ENCODE measurements around the gene CCNJL. TPM values are rescaled to one million over a fixed set of nuclear protein-coding genes. Genes with fewer than 3 reads are reported as not detected.

Gene CCNJL
- total and polyA plus RNA-seq, 2 of the 8 experiments (the other 6 are each of a cell fraction or from before 2014, with no cell fraction given), result 34.6 to 44.7 TPM

DNA sequence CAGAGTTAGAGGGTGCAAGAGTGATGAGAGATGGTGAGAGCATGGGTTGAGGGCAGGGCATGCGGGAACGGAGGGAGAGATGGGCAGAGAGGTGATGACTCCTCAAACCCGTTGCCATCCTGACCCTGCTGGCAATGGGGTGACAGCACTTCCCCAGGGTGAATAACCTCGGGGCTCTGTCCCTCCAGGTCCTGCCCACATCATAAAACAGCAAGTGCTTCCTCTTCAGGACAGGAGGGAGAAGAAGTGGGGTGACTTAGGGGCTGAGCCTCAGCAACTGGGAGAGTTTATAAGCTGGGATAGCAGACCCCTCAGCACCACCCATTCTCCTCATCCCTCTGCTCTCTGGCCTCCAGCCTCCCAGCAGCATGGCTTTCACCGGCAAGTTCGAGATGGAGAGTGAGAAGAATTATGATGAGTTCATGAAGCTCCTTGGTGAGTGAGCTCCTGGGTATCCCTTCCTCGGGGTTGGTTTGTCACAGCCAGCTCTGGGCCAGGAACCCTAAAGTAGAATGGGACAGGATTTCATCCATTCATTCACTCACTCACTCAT, 83.1 kb downstream of the CCNJL start, which contains the start of gene FABP6:
FABP6 (plus strand) TSS at position 317 of the 553 bp plus-strand sequence; CDS start at position 369, 52 bp downstream.
- Histone ChIP-seq H3K4me2 (ENCODE audit: insufficient read depth in 1 of 2, low read depth in 2 of 2, low read length in 2 of 2) (no peak within 1 kb of the TSS), H2BK20ac (ENCODE audit: low read length) (no peak within 1 kb of the TSS), H2BK12ac (ENCODE audit: low read depth, low read length) (peak within 1 kb of the TSS; percentile 75; the same call in 1 of the 2 replicates), H3K4me3 (ENCODE audit: extremely low read depth in 1 of 4, insufficient read depth in 2 of 4, low read depth in 3 of 4, low read length in 4 of 4) (no peak within 1 kb of the TSS), H3K18ac (ENCODE audit: extremely low read depth, low read length) (no peak within 1 kb of the TSS), H3K79me1 (ENCODE audit: low read depth, low read length) (no peaks in the 10 kb centered on the region), H3K79me2 (ENCODE audit: control insufficient read depth in 1 of 2, insufficient read depth in 2 of 2, low read length in 2 of 2) (no peaks in the 10 kb centered on the region), H3K36me3 (ENCODE audit: control insufficient read depth in 2 of 4, insufficient read depth in 4 of 4, low read length in 3 of 4) (no peaks in the 10 kb centered on the region), H3K56ac (replicated peaks; ENCODE audit: insufficient read length, low read depth, low read length) (no peak within 1 kb of the TSS), H3K9me3 (ENCODE audit: insufficient read depth in 2 of 2, low read depth in 1 of 2, low read length in 1 of 2) (0 out of 4 replicates have a peak, but pooled peaks cover 0 to 4% of the 10 kb centered on the region in 2 experiments), H3K27ac (ENCODE audit: low read depth, low read length) (no peak within 1 kb of the TSS), H3K23me2 (ENCODE audit: low read depth, low read length) (no peaks in the 10 kb centered on the region; the same call in 1 of the 2 replicates), H3K4me1 (replicated peaks in 1 of 4; ENCODE audit: control insufficient read depth in 3 of 4, insufficient read depth in 4 of 4, low read length in 3 of 4) (peaks cover 0 to 6% (median 2%) of the 10 kb centered on the region in 4 experiments; a peak in 3 of 7 replicates), H3K23ac (ENCODE audit: insufficient read length) (no peak within 1 kb of the TSS), H3K27me3 (replicated peaks in 1 of 4; ENCODE audit: control insufficient read depth in 3 of 4, extremely low read depth in 1 of 4, insufficient read depth in 3 of 4, low read length in 3 of 4) (no peaks in the 10 kb centered on the region), H2AK5ac (ENCODE audit: low read depth, low read length) (peak within 1 kb of the TSS; percentile 24; the same call in 1 of the 2 replicates), H4K91ac (replicated peaks; ENCODE audit: insufficient read length, low read length) (no peak within 1 kb of the TSS), H4K20me1 (replicated peaks in 1 of 2; ENCODE audit: control insufficient read depth in 1 of 2, insufficient read depth in 2 of 2, low read length in 2 of 2) (no peaks in the 10 kb centered on the region), H3K4ac (replicated peaks; ENCODE audit: insufficient read length, low read depth, low read length) (no peak within 1 kb of the TSS), H4K5ac (ENCODE audit: insufficient read length, low read depth, low read length) (no peak within 1 kb of the TSS), H4K8ac (ENCODE audit: extremely low read depth, insufficient read depth, low read length) (no peak within 1 kb of the TSS), H2BK120ac (replicated peaks; ENCODE audit: low read depth, low read length) (no peak within 1 kb of the TSS), H2BK15ac (ENCODE audit: low read length) (peak within 1 kb of the TSS; percentile 97), H3K9ac (replicated peaks in 1 of 4; ENCODE audit: extremely low read depth in 1 of 4, low read depth in 3 of 4, low read length in 3 of 4) (no peak within 1 kb of the TSS), H2AFZ (ENCODE audit: low read length) (no peak within 1 kb of the TSS), H3K14ac (ENCODE audit: insufficient read length) (no peak within 1 kb of the TSS), H2BK5ac (ENCODE audit: low read depth, low read length) (no peak within 1 kb of the TSS)
- ChIA-PET CTCF (ENCODE audit: partially characterized antibody) (interaction anchor here (1.0 to 1.6 kb wide), 6 partner anchors 14 to 162 kb away, joined by 3 to 6 read pairs (median 4); no protein-coding TSS in a partner anchor), POLR2A (ENCODE audit: partially characterized antibody) (interaction anchor here (1.1 to 1.4 kb wide), 2 partner anchors 10 to 83 kb away, joined by 4 read pairs; partner anchors contain the start of gene CCNJL)
- no peak for DNase-seq (ENCODE audit: low read depth in 1 of 2, low spot score in 2 of 2)
- FAIRE-seq, result no peak
- 91% methylated on average over 7 of the region's 7 CpGs; no CpG with 5 or more reads in 1 of the 2 experiments for WGBS, 2 experiments (ENCODE audit: extremely low coverage in 1 of 2, insufficient coverage in 1 of 2, insufficient read length in 1 of 2, insufficient replicate concordance in 2 of 2, low coverage in 1 of 2, low lambda C conversion rate in 2 of 2, missing lambda C conversion rate in 1 of 2)
- no peak for TF ChIP-seq YY1 (IDR thresholded peaks at IDR 0.05; ENCODE audit: low read depth, low read length)
- no peak for TF ChIP-seq RNF2 (IDR thresholded peaks at IDR 0.05; ENCODE audit: borderline replicate concordance, low read depth, low read length, missing control alignments, poor library complexity, severe bottlenecking)
- TF ChIP-seq CBX5 (IDR thresholded peaks at IDR 0.05; ENCODE audit: low read depth, low read length), result no peak
- no peak for TF ChIP-seq SRF (IDR thresholded peaks at IDR 0.05; ENCODE audit: low read depth, low read length)
- no peak for TF ChIP-seq USF2 (IDR thresholded peaks at IDR 0.05; ENCODE audit: low read length)
- TF ChIP-seq TAF1 (IDR thresholded peaks at IDR 0.05; ENCODE audit: low read depth, low read length), result no peak
- no peak for TF ChIP-seq SIRT6 (IDR thresholded peaks at IDR 0.05; ENCODE audit: low read length)

Measured in H1 (cell line).